Duodenal mucosa (tissue), 2 donors: ENCODE measurements around the gene MAD2L1.
"Not testable (repeated sequence)": the region's sequence is repeated elsewhere in the genome, so short reads cannot be mapped to it uniquely, and the experiment has no call there.

Experiments used
- H3K27ac ChIP-seq: one replicate; pipeline ENCODE4 v1.7.0; 2013; ENCODE audit warnings: low read depth, low read length
- H3K27me3 ChIP-seq, 2 donors: one replicate each; pipeline ENCODE4 v1.7.0; 2013; ENCODE audit warnings: low read length in 2 of 2, control low read depth in 1 of 2; ENCODE audit not compliant: insufficient read depth in 2 of 2, control insufficient read depth in 1 of 2
- H3K36me3 ChIP-seq, 2 donors: one replicate each; pipeline ENCODE4 v1.7.0; 2013; ENCODE audit warnings: low read length in 2 of 2, control low read depth in 1 of 2; ENCODE audit not compliant: insufficient read depth in 2 of 2, control insufficient read depth in 1 of 2
- H3K4me1 ChIP-seq, 2 donors: one replicate each; pipeline ENCODE4 v1.7.0; 2013; ENCODE audit warnings: low read length in 2 of 2, control low read depth in 1 of 2; ENCODE audit not compliant: insufficient read depth in 2 of 2, control insufficient read depth in 1 of 2
- H3K4me3 ChIP-seq, 2 donors: one replicate each; pipeline ENCODE4 v1.7.0; 2013; ENCODE audit warnings: low read length in 2 of 2, low read depth in 1 of 2
- H3K9ac ChIP-seq, 2 donors: one replicate each; pipeline ENCODE4 v1.7.0; 2013; ENCODE audit warnings: low read length in 2 of 2, low read depth in 1 of 2
- H3K9me3 ChIP-seq, 2 donors: one replicate each; pipeline ENCODE4 v1.7.0; 2013; ENCODE audit warnings: low read length in 2 of 2, control low read depth in 1 of 2; ENCODE audit not compliant: control insufficient read depth in 1 of 2

The MAD2L1 gene

DNA sequence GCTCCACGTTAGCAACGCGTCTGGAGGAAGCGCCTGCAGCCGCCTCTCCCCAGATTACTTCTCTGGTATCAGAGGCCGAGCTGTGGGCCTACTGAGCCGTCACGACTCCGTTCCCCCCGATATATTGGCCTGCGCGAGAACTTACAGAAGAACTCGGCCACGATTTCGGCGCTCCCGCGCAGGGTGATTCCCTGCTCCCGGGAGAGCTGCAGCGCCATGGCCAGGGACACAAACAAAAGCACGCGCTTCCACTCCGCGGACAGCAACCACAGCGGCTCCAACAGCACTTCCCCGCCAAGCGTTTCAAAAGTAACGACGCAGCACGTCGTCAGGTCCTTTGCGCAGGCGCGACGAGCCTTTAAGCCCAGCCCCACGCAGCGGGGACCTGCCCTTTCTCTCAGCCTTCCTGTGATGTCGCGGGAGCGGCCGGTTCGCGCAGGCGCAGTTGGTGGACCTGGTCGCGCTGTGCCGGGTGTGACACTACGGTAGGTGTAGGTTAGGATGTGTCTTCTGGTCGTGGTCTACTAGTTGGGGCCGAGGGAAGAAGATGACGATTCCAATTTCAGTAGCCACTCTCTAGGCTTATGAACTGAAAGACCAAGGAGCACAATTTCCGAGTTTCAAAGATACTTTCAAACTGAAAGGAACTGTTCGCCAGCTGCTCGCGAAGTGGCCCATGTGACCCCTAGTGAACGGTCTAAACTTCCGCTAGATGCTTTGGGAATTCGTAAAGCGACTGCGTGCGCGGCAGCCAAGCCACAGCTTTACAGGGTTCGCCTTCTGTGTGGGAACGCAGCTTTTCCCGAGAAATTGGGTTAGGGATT, at the start of gene MAD2L1:
TSS of gene MAD2L1 (minus strand) at position 332 of the 824 bp plus-strand sequence. CDS start at position 218, 114 bp downstream.
- Histone ChIP-seq H3K4me3 (peak within 1 kb of the TSS; percentile 89 to 94), H3K27me3 (no peaks in the 10 kb centered on the region), H3K27ac (peak within 1 kb of the TSS; percentile 85), H3K9me3 (no peaks in the 10 kb centered on the region), H3K36me3 (peaks cover 0 to 4% of the 10 kb centered on the region in 2 donors), H3K4me1 (peaks cover 19 to 26% of the 10 kb centered on the region in 2 donors), H3K9ac (peak within 1 kb of the TSS; percentile 85 to 91)

DNA sequence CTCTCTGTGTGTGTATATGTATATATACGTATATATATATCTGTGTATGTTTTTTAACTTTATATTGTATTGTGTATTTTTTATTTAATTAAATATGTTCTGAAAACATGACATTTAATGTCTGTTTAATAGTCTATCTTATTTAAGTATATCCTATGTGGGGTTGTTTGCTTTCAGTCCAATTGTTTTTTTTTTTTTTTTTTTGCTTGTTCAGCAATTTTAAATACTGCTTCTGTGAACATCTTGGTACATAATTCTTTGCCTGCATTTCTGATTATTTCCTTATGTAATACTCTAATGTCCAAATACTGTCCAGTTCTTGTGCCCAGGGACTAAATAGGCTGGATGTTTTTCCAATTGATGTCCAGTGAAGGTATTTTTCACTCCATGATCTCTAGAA, 45.1 kb upstream of the MAD2L1 start:
- H3K36me3 ChIP-seq, result no peaks in the 10 kb centered on the region
- no peak overlapping the region for H3K4me3 ChIP-seq
- H3K9ac ChIP-seq, result no peak overlapping the region
- H3K27me3 ChIP-seq, result no peaks in the 10 kb centered on the region
- no peaks in the 10 kb centered on the region for H3K4me1 ChIP-seq
- H3K9me3 ChIP-seq, result no peaks in the 10 kb centered on the region
- H3K27ac ChIP-seq, result no peak overlapping the region

DNA sequence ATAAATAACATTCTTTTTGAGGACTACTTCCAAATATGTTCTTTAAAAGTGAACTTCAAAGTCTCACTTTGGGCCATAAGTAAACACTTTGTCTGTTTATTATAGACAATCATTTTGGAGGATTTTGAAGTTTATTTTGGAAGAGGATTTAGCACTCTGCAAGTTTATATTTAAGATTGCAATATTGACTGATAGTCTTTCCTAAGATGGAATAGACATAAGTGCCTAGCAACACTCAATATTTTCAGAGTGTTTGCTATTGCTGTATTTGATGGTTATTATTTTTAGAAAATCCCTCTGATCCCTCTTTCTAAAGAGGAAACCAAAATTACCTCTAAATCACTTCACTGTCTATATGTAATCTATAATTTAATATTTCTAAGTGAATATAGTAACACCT, 42.8 kb upstream of the MAD2L1 start:
- Histone ChIP-seq H3K9me3 (no peaks in the 10 kb centered on the region), H3K36me3 (no peaks in the 10 kb centered on the region), H3K27ac (no peak overlapping the region), H3K9ac (no peak overlapping the region), H3K4me1 (no peaks in the 10 kb centered on the region), H3K27me3 (no peaks in the 10 kb centered on the region), H3K4me3 (no peak overlapping the region)

DNA sequence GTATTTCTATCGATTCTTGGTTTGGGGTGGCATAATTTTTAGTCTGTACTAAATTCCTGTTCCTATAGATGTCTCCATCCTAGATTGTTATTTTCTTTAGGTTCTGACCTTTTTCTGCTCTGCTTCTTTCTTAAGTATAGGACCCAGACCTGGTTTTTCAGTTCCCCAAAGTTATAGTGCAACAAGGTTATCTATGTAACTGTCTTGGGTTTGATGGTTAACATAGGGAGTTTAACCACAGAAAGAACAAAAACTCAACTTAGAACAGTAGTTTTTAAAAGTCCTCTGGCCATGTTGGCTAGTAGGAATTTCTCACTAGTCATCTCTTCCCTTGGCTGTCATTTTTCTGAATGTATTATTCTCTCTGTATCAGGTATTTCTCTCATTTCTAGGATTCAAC, 38.8 kb upstream of the MAD2L1 start:
- Histone ChIP-seq H3K9me3 (no peaks in the 10 kb centered on the region), H3K4me1 (no peaks in the 10 kb centered on the region), H3K36me3 (no peaks in the 10 kb centered on the region), H3K9ac (no peak overlapping the region), H3K4me3 (no peak overlapping the region), H3K27ac (no peak overlapping the region), H3K27me3 (no peaks in the 10 kb centered on the region)

DNA sequence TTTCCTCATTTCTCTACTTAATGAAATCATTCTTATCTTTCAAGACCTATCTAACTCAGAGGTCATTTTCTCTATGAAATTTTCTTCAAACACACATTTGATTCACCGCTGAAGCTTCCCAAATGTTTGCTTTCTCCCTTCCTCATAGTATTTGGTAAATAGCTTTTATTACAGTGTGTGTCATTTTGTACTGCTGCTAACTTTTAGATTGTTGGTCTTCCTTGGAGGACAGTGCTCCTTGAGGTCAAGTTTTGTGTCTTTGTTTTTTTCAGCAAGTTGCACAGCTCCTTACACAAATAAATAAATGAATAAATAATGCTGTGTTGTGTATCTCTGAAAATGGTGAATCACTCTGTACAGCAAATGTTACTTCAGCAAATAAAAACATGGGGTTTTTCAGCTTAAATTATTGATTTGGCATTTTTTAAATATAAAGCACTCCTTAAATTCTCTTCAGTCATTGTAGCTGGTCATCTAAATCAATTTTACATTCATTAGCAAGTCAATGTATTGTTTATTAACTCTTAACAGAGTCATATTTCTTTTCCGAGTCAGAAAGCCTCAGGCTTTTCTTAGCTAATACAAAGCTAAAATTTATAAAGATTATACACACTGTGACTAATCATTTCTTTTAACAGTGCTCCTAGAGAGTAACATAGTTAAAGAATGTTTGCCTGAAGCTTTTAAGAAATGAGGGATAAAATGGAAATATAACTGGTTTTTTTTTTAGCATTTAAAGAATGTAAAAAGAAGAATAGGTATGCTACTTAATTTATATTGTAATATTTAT, 30.1 kb upstream of the MAD2L1 start:
- Histone ChIP-seq H3K36me3 (no peaks in the 10 kb centered on the region), H3K27ac (no peak overlapping the region), H3K4me1 (no peaks in the 10 kb centered on the region), H3K27me3 (no peaks in the 10 kb centered on the region), H3K9me3 (no peaks in the 10 kb centered on the region), H3K4me3 (no peak overlapping the region), H3K9ac (no peak overlapping the region)

DNA sequence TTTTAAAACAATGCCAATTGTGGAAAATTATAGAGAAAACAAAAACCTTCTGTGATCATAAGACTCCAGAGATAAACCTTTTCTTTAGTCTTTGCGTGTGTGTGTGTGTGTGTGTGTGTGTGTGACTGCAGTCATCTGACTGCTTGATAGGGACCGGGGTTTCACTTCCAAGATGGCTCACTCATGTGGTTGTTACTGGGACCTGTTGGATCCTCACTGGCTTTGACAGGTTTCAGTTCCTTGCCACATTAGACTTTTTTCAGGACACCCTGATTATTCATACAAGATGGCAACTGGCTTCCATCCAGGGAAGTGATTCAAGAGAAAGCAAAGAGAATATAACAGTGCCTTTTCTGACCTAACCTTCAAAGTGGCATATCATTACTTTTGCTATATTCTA, 21.9 kb upstream of the MAD2L1 start:
- no peaks in the 10 kb centered on the region for H3K36me3 ChIP-seq
- H3K9me3 ChIP-seq, result no peaks in the 10 kb centered on the region
- no peak overlapping the region for H3K4me3 ChIP-seq
- H3K27ac ChIP-seq, result no peak overlapping the region
- no peaks in the 10 kb centered on the region for H3K4me1 ChIP-seq
- no peaks in the 10 kb centered on the region for H3K27me3 ChIP-seq
- H3K9ac ChIP-seq, result no peak overlapping the region

DNA sequence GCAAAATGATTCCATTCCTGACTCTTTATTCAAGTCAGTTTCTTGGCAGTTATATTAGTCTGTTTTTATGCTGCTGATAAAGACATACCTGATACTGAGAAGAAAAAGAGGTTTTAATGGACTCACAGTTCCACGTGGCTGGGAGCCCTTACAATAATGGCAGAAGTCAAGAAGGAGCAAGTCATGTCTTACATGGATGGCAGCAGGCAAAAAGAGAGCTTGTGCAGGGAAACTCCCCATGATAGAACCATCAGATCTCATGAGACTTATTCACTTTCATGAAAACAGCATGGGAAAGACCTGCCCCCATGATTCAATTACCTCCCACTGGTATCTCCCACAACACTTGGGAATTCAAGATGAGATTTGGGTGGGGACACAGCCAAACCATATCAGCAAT, 21.4 kb upstream of the MAD2L1 start:
- H3K4me1 ChIP-seq, H3K27ac ChIP-seq, H3K9me3 ChIP-seq, H3K27me3 ChIP-seq, H3K4me3 ChIP-seq, H3K9ac ChIP-seq, H3K36me3 ChIP-seq: not testable (repeated sequence)

DNA sequence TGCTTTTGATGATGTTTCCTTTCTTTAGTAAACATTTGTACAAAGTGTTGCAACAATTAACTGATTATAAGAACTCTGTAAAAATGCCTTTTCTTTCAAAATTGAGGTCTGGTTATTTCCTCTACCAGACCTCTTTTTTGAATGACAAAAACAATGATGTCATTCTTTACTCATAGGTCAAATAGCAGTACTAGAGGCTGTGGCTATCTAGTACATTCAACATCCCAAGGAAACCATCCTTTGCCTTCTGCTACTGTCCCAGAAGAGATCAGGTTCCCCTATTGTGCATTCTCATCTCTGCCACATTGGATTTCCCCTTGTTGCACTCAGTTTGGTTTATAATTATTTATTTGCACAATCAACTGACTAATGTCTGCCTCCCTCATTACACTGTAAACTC, 19.1 kb upstream of the MAD2L1 start:
- H3K4me3 ChIP-seq, result no peak overlapping the region
- no peaks in the 10 kb centered on the region for H3K36me3 ChIP-seq
- no peaks in the 10 kb centered on the region for H3K27me3 ChIP-seq
- no peaks in the 10 kb centered on the region for H3K4me1 ChIP-seq
- no peaks in the 10 kb centered on the region for H3K9me3 ChIP-seq
- no peak overlapping the region for H3K27ac ChIP-seq
- no peak overlapping the region for H3K9ac ChIP-seq

DNA sequence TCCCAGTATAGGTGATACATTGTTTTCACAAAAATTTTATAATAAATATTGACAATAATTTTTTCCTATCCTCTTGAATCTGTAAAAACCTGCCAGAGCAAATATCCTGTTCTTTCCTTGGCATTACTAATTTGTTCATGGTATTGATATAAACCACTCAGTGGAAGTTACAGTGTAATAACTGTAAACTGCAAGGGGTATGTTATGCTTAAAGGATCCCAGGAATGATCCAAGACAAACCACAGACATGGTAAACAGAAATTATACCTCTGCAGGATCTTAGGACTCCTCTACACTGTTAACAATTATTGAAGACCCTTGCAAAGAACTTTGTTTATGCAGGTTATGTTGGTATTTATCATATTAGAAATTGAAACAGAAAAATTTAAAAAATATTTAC, 17.7 kb upstream of the MAD2L1 start:
- Histone ChIP-seq H3K9ac (no peak overlapping the region), H3K36me3 (no peaks in the 10 kb centered on the region), H3K4me3 (no peak overlapping the region), H3K9me3 (no peaks in the 10 kb centered on the region), H3K27me3 (no peaks in the 10 kb centered on the region), H3K4me1 (no peaks in the 10 kb centered on the region), H3K27ac (no peak overlapping the region)

DNA sequence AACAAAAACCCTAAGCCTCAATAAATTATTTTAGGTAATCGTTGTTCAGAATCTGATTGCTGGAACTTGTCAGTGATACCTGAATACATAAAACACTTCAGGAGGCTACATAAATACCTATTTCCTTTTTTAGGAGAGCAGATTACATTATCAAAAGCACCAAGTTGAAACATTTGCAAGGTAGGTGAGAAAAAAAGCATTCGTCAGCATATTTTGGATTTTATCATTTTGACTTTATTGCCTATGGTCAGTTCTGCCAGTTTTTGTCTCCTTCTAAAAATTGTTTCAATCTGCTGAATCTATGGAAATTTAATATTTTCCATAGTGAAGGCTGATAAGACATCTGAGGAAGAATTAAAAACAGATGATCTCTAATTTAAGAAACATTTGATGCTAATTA, 16.5 kb upstream of the MAD2L1 start:
- no peaks in the 10 kb centered on the region for H3K36me3 ChIP-seq
- no peak overlapping the region for H3K4me3 ChIP-seq
- H3K4me1 ChIP-seq, result no peaks in the 10 kb centered on the region
- H3K27me3 ChIP-seq, result no peaks in the 10 kb centered on the region
- no peak overlapping the region for H3K27ac ChIP-seq
- H3K9me3 ChIP-seq, result no peaks in the 10 kb centered on the region
- no peak overlapping the region for H3K9ac ChIP-seq
